DND-41 (cell line): ENCODE measurements around the gene CCDC28B.

Source experiments
- ATAC-seq: fragments of 200-7000 bp; cut with Tn5 transposase; 3 replicates; pipeline ENCODE4 v1.9.1; 2021; ENCODE audit warnings: low read depth; ENCODE audit not compliant: insufficient read depth
- DNase-seq: peaks from one replicate; pipeline ENCODE4 v3.0.0-alpha.2; 2020
- H2AFZ ChIP-seq: 2 replicates; pipeline ENCODE4 v1.6.0; 2012; ENCODE audit warnings: low read depth, low read length
- H3K27ac ChIP-seq: 2 replicates; pipeline ENCODE4 v1.5.1; 2012; ENCODE audit warnings: low read length, inconsistent platforms
- H3K27me3 ChIP-seq: fragments of 200-600 bp; sonication (generic); 2 replicates; pipeline ENCODE4 v1.6.0; 2012; ENCODE audit warnings: low read length, mild to moderate bottlenecking, inconsistent platforms; ENCODE audit not compliant: insufficient read depth, poor library complexity
- H3K36me3 ChIP-seq: 2 replicates; pipeline ENCODE4 v1.5.1; 2012; ENCODE audit warnings: low read length, inconsistent platforms; ENCODE audit not compliant: insufficient read depth
- H3K4me1 ChIP-seq: 2 replicates; pipeline ENCODE4 v1.5.1; 2012; ENCODE audit warnings: mild to moderate bottlenecking, low read length; ENCODE audit not compliant: insufficient read depth
- H3K4me2 ChIP-seq: 2 replicates; pipeline ENCODE4 v1.6.0; 2012; ENCODE audit warnings: mild to moderate bottlenecking, moderate library complexity, low read length, inconsistent platforms; ENCODE audit not compliant: insufficient read depth
- H3K4me3 ChIP-seq, 2 experiments: fragments of 200-600 bp in 1 of 2; shearing (Covaris generic) in 1 of 2; 2 replicates each; pipeline ENCODE4 v1.5.1; 2012 to 2016; ENCODE audit warnings: inconsistent platforms in 2 of 2, low read length in 2 of 2, mild to moderate bottlenecking in 2 of 2, low read depth in 1 of 2, moderate library complexity in 1 of 2
- H3K79me2 ChIP-seq: 2 replicates; pipeline ENCODE4 v1.6.0; 2012; ENCODE audit warnings: low read length, inconsistent platforms; ENCODE audit not compliant: insufficient read depth
- H3K9ac ChIP-seq: 2 replicates; pipeline ENCODE4 v1.6.0; 2012; ENCODE audit warnings: low read depth, mild to moderate bottlenecking, inconsistent platforms, low read length, moderate library complexity
- H3K9me3 ChIP-seq: 2 replicates; pipeline ENCODE4 v1.5.1; 2012; ENCODE audit warnings: low read length, moderate library complexity, mild to moderate bottlenecking, inconsistent platforms; ENCODE audit not compliant: insufficient read depth, severe bottlenecking
- H4K20me1 ChIP-seq: 2 replicates; pipeline ENCODE4 v1.6.0; 2012; ENCODE audit warnings: low read length; ENCODE audit not compliant: insufficient read depth
- CTCF ChIP-seq: IDR thresholded peaks from 2 replicates; pipeline ENCODE4 v1.5.1; 2012; ENCODE audit warnings: borderline replicate concordance, low read length, moderate library complexity, mild to moderate bottlenecking; ENCODE audit not compliant: poor library complexity, severe bottlenecking; ENCODE audit errors: extremely low read depth
- EZH2 ChIP-seq: IDR thresholded peaks from 3 replicates; pipeline ENCODE4 v1.6.1; 2012; ENCODE audit warnings: borderline replicate concordance, low read depth, mild to moderate bottlenecking, moderate library complexity, low read length, inconsistent platforms; ENCODE audit not compliant: severe bottlenecking

Gene CCDC28B

DNA sequence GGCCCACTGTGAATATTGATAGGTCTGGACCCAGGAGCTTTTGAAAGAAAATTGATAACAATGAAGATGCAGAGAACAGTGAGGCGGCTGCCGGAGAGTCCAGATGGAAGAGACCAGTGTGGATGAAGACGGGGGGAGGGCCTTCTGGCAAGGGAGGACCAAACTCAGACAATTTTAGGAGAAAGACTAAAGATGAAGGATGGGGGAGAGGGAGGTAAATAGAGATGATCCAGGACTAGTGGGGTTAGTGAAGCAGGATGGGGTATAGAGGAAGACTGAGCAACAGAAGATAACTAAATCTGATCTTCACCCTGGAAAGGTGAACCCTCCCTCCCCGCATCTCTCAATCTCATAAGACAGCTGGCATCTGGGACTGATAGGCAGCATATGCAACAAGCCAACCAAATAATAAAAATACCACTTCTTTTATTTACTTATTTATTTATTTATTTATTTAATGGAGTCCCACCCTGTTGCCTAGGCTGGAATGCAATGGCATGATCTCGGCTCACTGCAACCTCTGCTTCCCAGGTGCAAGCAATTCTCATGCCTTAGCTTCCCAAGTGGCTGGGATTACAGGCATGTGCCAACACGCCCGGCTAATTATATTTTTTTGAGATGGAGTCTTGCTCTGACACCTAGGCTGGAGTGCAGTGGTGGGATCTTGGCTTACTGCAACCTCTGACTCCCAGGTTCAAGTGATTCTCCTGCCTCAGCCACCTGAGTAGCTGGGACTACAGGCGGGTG is 32.3 kb downstream of the CCDC28B start:
- Histone ChIP-seq H3K9me3 (no peaks in the 10 kb centered on the region), H3K4me2 (no peak overlapping the region), H3K79me2 (no peaks in the 10 kb centered on the region), H3K4me1 (no peaks in the 10 kb centered on the region), H3K36me3 (peaks cover 41% of the 10 kb centered on the region), H3K4me3 (no peak overlapping the region), H4K20me1 (no peaks in the 10 kb centered on the region), H3K27ac (no peak overlapping the region), H3K27me3 (no peaks in the 10 kb centered on the region), H2AFZ (no peak overlapping the region), H3K9ac (no peak overlapping the region)
- peak; percentile 39; the same call in 2 of the 3 replicates for ATAC-seq
- no peak for DNase-seq
- TF ChIP-seq CTCF (no peak), EZH2 (no peak)

DNA sequence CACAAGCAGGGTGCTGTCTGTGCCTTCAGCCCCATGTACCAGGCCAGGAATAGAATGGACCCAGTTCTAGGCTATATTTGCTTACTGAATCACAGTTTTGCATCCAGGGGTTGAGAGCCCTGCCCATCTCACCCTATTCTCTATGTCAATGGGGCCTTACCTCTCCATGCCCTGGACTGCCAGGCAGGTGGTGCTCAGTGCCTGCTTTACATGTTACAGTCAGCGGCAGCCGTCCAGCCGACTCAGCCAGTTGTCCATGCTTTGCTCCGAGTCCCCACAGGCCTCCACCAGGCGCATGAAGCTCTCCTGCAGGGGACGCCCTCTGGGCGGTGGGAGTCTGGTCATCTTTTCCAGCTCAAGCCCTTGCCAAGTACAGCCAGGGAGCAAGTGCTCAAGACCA is 34.4 kb downstream of the CCDC28B start:
- Histone ChIP-seq H2AFZ (no peak overlapping the region), H3K79me2 (no peaks in the 10 kb centered on the region), H3K36me3 (peaks cover 22% of the 10 kb centered on the region), H3K4me1 (no peaks in the 10 kb centered on the region), H3K27me3 (no peaks in the 10 kb centered on the region), H3K9me3 (no peaks in the 10 kb centered on the region), H3K9ac (no peak overlapping the region), H3K4me3 (no peak overlapping the region), H4K20me1 (no peaks in the 10 kb centered on the region), H3K4me2 (no peak overlapping the region), H3K27ac (no peak overlapping the region)
- DNase-seq (no peak), ATAC-seq (no peak)
- TF ChIP-seq CTCF (no peak), EZH2 (no peak)

GRCh38 chr1:32239337-32239736 is 38.9 kb downstream of the CCDC28B start:
- Histone ChIP-seq H3K27ac (0 out of 2 replicates have a peak overlapping the region, but pooled peaks have one; percentile 32), H2AFZ (no peak overlapping the region)
- DNase-seq, result no peak

More at GRCh38 chr1:32239337-32239736, 38.9 kb downstream of the CCDC28B start:
- no peaks in the 10 kb centered on the region for H3K36me3 ChIP-seq
- H3K9me3 ChIP-seq, result no peaks in the 10 kb centered on the region
- H3K79me2 ChIP-seq, result no peaks in the 10 kb centered on the region
- H3K4me1 ChIP-seq, result no peaks in the 10 kb centered on the region
- no peak overlapping the region for H3K4me2 ChIP-seq
- no peaks in the 10 kb centered on the region for H4K20me1 ChIP-seq
- H3K4me3 ChIP-seq, result no peak overlapping the region
- no peaks in the 10 kb centered on the region for H3K27me3 ChIP-seq
- no peak overlapping the region for H3K9ac ChIP-seq
- TF ChIP-seq CTCF, result no peak
- TF ChIP-seq EZH2, result no peak
- no peak for ATAC-seq
